ENCODE measurements around the gene TTLL12. TPM values are rescaled to one million over a fixed set of nuclear protein-coding genes. Genes with fewer than 3 reads are reported as not detected.

TTLL12 gene
- total and polyA plus RNA-seq, 2 of the 8 experiments (the other 6 are each of a cell fraction or from before 2014, with no cell fraction given) = 101 to 124 TPM

DNA sequence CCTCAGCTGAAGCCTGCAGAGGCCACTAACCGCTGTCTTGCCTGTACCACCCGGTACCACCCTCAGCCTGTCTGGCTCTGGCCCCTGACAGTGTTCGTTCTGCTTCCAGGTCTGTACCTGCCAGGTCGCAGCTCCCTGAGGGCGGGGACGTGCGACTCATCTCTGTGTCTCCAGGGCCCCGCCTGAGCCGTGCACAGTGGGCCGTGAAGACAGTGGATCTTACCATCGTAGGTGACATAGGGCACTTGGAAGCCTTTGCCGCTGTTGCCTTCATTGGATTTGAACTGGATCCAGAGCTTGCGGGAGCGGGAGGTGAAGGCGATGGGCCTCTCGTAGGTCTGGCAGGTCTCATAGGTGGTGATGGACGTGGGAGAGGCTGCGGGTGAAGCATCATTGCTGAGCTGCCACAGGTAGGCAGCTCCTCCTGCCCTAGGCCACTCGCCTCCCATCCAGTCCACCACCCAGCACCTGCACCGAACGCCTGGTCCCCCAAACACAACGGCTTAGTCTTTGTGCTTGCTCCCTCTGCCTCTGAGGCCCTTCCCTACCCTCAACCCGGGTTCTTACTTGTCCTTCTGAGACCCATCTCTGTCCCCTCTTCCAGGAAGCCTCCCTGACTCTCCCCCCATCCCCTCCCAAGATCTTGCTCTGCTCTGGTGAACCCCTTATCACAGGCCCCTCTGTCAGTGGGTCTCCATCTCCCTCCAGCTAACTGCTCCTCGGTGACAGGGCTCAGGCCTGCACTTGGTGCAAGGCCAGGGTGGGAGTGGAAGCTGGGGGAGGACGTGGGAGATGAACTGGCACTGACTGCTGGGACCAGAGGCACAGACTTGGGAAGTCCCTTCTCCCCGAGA, 21.1 kb upstream of the TTLL12 start:
- no peak overlapping the region for H2AFZ ChIP-seq (ENCODE audit: low read length)
- no peak overlapping the region for H3K9ac ChIP-seq (replicated peaks in 1 of 4; ENCODE audit: extremely low read depth in 1 of 4, low read depth in 3 of 4, low read length in 3 of 4)
- no peak overlapping the region for H2BK5ac ChIP-seq (ENCODE audit: low read depth, low read length)
- H3K27ac ChIP-seq (ENCODE audit: low read depth, low read length) = no peak overlapping the region
- POLR2A ChIA-PET (ENCODE audit: partially characterized antibody) = interaction anchor here (1.3 kb wide), 1 partner anchor 11 kb away, joined by 3 read pairs; no protein-coding TSS in a partner anchor
- no peaks in the 10 kb centered on the region for H3K79me1 ChIP-seq (ENCODE audit: low read depth, low read length)
- H4K91ac ChIP-seq (replicated peaks; ENCODE audit: insufficient read length, low read length) = no peak overlapping the region
- no peak overlapping the region for H2BK120ac ChIP-seq (replicated peaks; ENCODE audit: low read depth, low read length)
- FAIRE-seq (no peak), DNase-seq (ENCODE audit: low read depth in 1 of 2, low spot score in 2 of 2) (no peak)
- no peak overlapping the region for H2BK15ac ChIP-seq (ENCODE audit: low read length)
- no peak overlapping the region for H2BK20ac ChIP-seq (ENCODE audit: low read length)
- H3K27me3 ChIP-seq (replicated peaks in 1 of 4; ENCODE audit: control insufficient read depth in 3 of 4, extremely low read depth in 1 of 4, insufficient read depth in 3 of 4, low read length in 3 of 4) = no peaks in the 10 kb centered on the region
- H4K20me1 ChIP-seq (replicated peaks in 1 of 2; ENCODE audit: control insufficient read depth in 1 of 2, insufficient read depth in 2 of 2, low read length in 2 of 2) = peaks cover 0 to 8% of the 10 kb centered on the region in 2 experiments
- 92% methylated on average over 25 of the region's 26 CpGs; no CpG with 5 or more reads in 1 of the 2 experiments for WGBS, 2 experiments (ENCODE audit: extremely low coverage in 1 of 2, insufficient coverage in 1 of 2, insufficient read length in 1 of 2, insufficient replicate concordance in 2 of 2, low coverage in 1 of 2, low lambda C conversion rate in 2 of 2, missing lambda C conversion rate in 1 of 2)
- no peak overlapping the region for H3K4me2 ChIP-seq (ENCODE audit: insufficient read depth in 1 of 2, low read depth in 2 of 2, low read length in 2 of 2)
- peak overlapping the region; percentile 51; the same call in 1 of the 2 replicates for H4K8ac ChIP-seq (ENCODE audit: extremely low read depth, insufficient read depth, low read length)
- no peak overlapping the region for H3K23ac ChIP-seq (ENCODE audit: insufficient read length)
- H3K79me2 ChIP-seq (ENCODE audit: control insufficient read depth in 1 of 2, insufficient read depth in 2 of 2, low read length in 2 of 2) = no peaks in the 10 kb centered on the region
- H3K4ac ChIP-seq (replicated peaks; ENCODE audit: insufficient read length, low read depth, low read length) = no peak overlapping the region
- H3K18ac ChIP-seq (ENCODE audit: extremely low read depth, low read length) = no peak overlapping the region
- H3K36me3 ChIP-seq (ENCODE audit: control insufficient read depth in 2 of 4, insufficient read depth in 4 of 4, low read length in 3 of 4) = no peaks in the 10 kb centered on the region
- H3K4me1 ChIP-seq (replicated peaks in 1 of 4; ENCODE audit: control insufficient read depth in 3 of 4, insufficient read depth in 4 of 4, low read length in 3 of 4) = peaks cover under 1 to 10% (median 4%) of the 10 kb centered on the region in 4 experiments; a peak in 6 of 7 replicates
- CTCF ChIA-PET (ENCODE audit: partially characterized antibody) = interaction anchor here (1.1 to 16.7 kb wide), 5 partner anchors 11 to 139 kb away, joined by 3 to 186 read pairs (median 3); no protein-coding TSS in a partner anchor
- H3K56ac ChIP-seq (replicated peaks; ENCODE audit: insufficient read length, low read depth, low read length) = no peak overlapping the region
- H3K4me3 ChIP-seq (ENCODE audit: extremely low read depth in 1 of 4, insufficient read depth in 2 of 4, low read depth in 3 of 4, low read length in 4 of 4) = no peak overlapping the region
- H3K14ac ChIP-seq (ENCODE audit: insufficient read length) = no peak overlapping the region
- no peak overlapping the region for H2AK5ac ChIP-seq (ENCODE audit: low read depth, low read length)
- H2BK12ac ChIP-seq (ENCODE audit: low read depth, low read length) = no peak overlapping the region
- H3K9me3 ChIP-seq (ENCODE audit: insufficient read depth in 2 of 2, low read depth in 1 of 2, low read length in 1 of 2) = no peaks in the 10 kb centered on the region
- no peak overlapping the region for H4K5ac ChIP-seq (ENCODE audit: insufficient read length, low read depth, low read length)
- peaks cover 9% of the 10 kb centered on the region; the same call in 1 of the 2 replicates for H3K23me2 ChIP-seq (ENCODE audit: low read depth, low read length)
- TF ChIP-seq, protein P1, sequence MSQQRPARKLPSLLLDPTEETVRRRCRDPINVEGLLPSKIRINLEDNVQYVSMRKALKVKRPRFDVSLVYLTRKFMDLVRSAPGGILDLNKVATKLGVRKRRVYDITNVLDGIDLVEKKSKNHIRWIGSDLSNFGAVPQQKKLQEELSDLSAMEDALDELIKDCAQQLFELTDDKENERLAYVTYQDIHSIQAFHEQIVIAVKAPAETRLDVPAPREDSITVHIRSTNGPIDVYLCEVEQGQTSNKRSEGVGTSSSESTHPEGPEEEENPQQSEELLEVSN (IDR thresholded peaks at IDR 0.05) = no peak
- TF ChIP-seq TAF7 (optimal IDR thresholded peaks at IDR 0.05; ENCODE audit: borderline replicate concordance, low read depth, low read length) (no peak), CHD1 (IDR thresholded peaks at IDR 0.05; ENCODE audit: low read depth, low read length) (no peak), RXRA (IDR thresholded peaks at IDR 0.05; ENCODE audit: insufficient read depth, low read depth, low read length) (no peak), SRF (IDR thresholded peaks at IDR 0.05; ENCODE audit: low read depth, low read length) (no peak), SIX5 (IDR thresholded peaks at IDR 0.05; ENCODE audit: low read depth, low read length) (no peak), HDAC2 (IDR thresholded peaks at IDR 0.05; ENCODE audit: borderline replicate concordance in 1 of 2, low read depth in 2 of 2, low read length in 2 of 2) (no peak), MAFK (IDR thresholded peaks at IDR 0.05; ENCODE audit: low read depth, low read length) (no peak)
- TF ChIP-seq, protein P2, sequence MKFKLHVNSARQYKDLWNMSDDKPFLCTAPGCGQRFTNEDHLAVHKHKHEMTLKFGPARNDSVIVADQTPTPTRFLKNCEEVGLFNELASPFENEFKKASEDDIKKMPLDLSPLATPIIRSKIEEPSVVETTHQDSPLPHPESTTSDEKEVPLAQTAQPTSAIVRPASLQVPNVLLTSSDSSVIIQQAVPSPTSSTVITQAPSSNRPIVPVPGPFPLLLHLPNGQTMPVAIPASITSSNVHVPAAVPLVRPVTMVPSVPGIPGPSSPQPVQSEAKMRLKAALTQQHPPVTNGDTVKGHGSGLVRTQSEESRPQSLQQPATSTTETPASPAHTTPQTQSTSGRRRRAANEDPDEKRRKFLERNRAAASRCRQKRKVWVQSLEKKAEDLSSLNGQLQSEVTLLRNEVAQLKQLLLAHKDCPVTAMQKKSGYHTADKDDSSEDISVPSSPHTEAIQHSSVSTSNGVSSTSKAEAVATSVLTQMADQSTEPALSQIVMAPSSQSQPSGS (IDR thresholded peaks at IDR 0.05; ENCODE audit: low read length) = no peak
